Activated CD8-positive, alpha-beta T cell treated with anti-CD3 and anti-CD28 coated beads, Interleukin-2, amount 10 ng/mL, durations not matched to agents 7 days and 5 days (primary cell): ENCODE results near the gene OSM. TPM values are rescaled to one million over a fixed set of nuclear protein-coding genes. Genes with fewer than 3 reads are reported as not detected.

ENCODE experiments used
- ATAC-seq: fragments of 150-1000 bp; cut with Tn5 transposase; one replicate; pipeline ENCODE4 v1.10.0; 2021; ENCODE audit warnings: moderate library complexity
- CTCF ChIA-PET: fragments of 350-600 bp; sonication (Branson Sonifier 250); formaldehyde crosslinking; loops from one replicate; lab custom pipeline; 2021; ENCODE audit warnings: antibody characterized with exemption; lab: Charles Lee
- POLR2A ChIA-PET: fragments of 350-600 bp; sonication (Branson Sonifier 250); formaldehyde crosslinking; loops from one replicate; lab custom pipeline; 2021; ENCODE audit warnings: antibody characterized with exemption; lab: Charles Lee
- DNase-seq: peaks from one replicate; pipeline ENCODE4 v3.0.0-alpha.2; 2020
- H3K27ac Mint-ChIP-seq: one replicate; pipeline ENCODE4 v1.8.0; 2021; ENCODE audit warnings: mild to moderate bottlenecking, mixed read lengths
- H3K27me3 Mint-ChIP-seq: one replicate; pipeline ENCODE4 v1.8.0; 2021; ENCODE audit warnings: low read depth, mixed read lengths
- H3K36me3 Mint-ChIP-seq: one replicate; pipeline ENCODE4 v1.8.0; 2021; ENCODE audit warnings: low read depth, mixed read lengths
- H3K4me1 Mint-ChIP-seq: one replicate; pipeline ENCODE4 v1.8.0; 2021; ENCODE audit warnings: low read depth, mixed read lengths
- H3K4me3 Mint-ChIP-seq: one replicate; pipeline ENCODE4 v1.8.0; 2021; ENCODE audit warnings: mild to moderate bottlenecking, mixed read lengths
- H3K9me3 Mint-ChIP-seq: one replicate; pipeline ENCODE4 v1.8.0; 2022; ENCODE audit warnings: mixed read lengths; ENCODE audit not compliant: insufficient read depth
- total RNA-seq, 2 experiments: library from RNA; stranded (reverse); gene quantifications; one replicate each; pipeline ENCODE4 v1.2.3, GENCODE V29; 2021

The OSM gene
- total RNA-seq, 2 experiments from 2014 or later = 135 to 140 TPM

DNA sequence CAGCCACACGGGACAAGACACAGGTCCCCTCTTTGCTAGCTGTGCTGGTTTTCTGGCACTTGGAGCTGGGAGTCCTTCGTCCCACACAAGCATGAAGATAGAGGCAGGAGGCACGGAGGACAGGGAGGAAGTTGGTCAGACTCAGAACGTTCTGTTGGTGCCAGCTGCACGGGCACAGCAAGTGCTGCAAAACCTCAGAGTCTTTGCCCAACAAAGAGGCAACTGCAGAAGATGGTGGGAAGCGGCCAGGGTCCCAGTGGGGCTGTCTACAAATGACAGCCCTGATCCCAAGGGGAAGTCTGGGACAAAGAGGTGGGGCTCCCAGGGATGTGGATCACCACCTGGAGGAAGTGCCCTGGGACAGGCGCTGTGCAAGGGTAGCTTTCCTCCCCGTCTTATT lies 9.4 kb upstream of the OSM start:
- CTCF ChIA-PET = interaction anchor here (0.8 to 5.1 kb wide), 6 partner anchors 8 to 112 kb away, joined by 3 to 37 read pairs (median 4); partner anchors contain the start of gene CASTOR1
- Mint-ChIP-seq H3K4me3 (peak overlapping the region; percentile 6), H3K27ac (peak overlapping the region; percentile 36), H3K27me3 (peaks cover 1% of the 10 kb centered on the region), H3K9me3 (no peaks in the 10 kb centered on the region), H3K4me1 (peaks cover 69% of the 10 kb centered on the region), H3K36me3 (peaks cover 63% of the 10 kb centered on the region)
- POLR2A ChIA-PET = interaction anchor here (0.6 to 0.7 kb wide), 2 partner anchors 8 to 1153 kb away, joined by 3 read pairs; no protein-coding TSS in a partner anchor
- no peak for ATAC-seq
- no peak for DNase-seq

DNA sequence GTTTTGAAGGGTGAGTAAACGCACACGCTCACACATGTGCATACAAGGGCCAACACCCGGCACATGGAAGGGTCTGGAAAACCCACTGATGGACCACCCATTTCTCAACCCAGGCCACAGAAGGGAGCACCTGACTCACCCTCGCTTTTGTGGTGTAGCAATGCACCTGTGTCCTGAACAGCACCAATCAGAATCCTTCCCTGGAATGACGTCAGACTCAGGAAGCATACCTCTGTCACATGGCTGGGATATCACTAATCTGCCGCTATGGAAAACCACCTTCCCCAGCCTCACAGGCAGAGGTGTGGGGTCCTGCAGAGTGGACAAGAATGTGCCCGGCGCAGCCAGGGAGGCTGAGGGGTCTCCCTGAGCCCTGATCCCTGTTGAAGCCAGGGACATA lies 9.0 kb upstream of the OSM start:
- H3K27ac Mint-ChIP-seq = peak overlapping the region; percentile 36
- peak; percentile 20 for ATAC-seq

DNA sequence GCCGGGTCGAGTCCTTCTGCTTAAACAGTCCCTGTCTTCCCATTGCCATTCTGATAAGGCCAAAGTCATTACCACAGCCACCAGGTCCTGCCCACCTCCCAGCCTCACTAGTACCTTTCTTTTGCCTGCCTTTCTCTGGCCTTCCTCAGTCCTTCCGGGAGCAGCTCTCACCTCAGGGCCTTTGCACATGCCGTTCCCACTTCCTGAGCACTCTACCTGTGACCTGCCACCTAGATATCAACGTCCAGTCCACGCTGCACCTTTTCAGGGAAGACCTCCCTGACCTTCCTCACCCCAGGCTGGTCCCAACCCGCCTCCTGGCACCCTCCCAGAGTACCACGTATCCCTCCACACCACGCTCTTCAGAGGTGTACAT lies 7.8 kb upstream of the OSM start:
- ATAC-seq = no peak
- DNase-seq = no peak
- Mint-ChIP-seq H3K9me3 (no peaks in the 10 kb centered on the region), H3K36me3 (peaks cover 70% of the 10 kb centered on the region), H3K4me1 (peaks cover 70% of the 10 kb centered on the region), H3K27ac (peak overlapping the region; percentile 1), H3K4me3 (no peak overlapping the region), H3K27me3 (peaks cover 1% of the 10 kb centered on the region)
- POLR2A ChIA-PET = no interaction called here
- CTCF ChIA-PET = interaction anchor here (0.8 to 1.3 kb wide), 2 partner anchors 13 to 649 kb away, joined by 3 to 4 read pairs; no protein-coding TSS in a partner anchor

More for the DNA sequence above, 9.0 kb upstream of the OSM start:
- Mint-ChIP-seq H3K36me3 (peaks cover 66% of the 10 kb centered on the region), H3K4me3 (peak overlapping the region; percentile 6), H3K4me1 (peaks cover 71% of the 10 kb centered on the region), H3K9me3 (no peaks in the 10 kb centered on the region), H3K27me3 (peaks cover 1% of the 10 kb centered on the region)
- no peak for DNase-seq
- ChIA-PET POLR2A (interaction anchor here (0.6 to 0.7 kb wide), 2 partner anchors 8 to 1154 kb away, joined by 3 read pairs; no protein-coding TSS in a partner anchor), CTCF (interaction anchor here (1.4 to 5.1 kb wide), 5 partner anchors 11 to 112 kb away, joined by 3 to 37 read pairs (median 4); partner anchors contain the start of gene CASTOR1)

GRCh38 chr22:30273711-30274436 lies 7.2 kb upstream of the OSM start:
- Mint-ChIP-seq H3K36me3 (peaks cover 70% of the 10 kb centered on the region), H3K4me1 (peaks cover 70% of the 10 kb centered on the region), H3K27ac (peak overlapping the region; percentile 12), H3K4me3 (no peak overlapping the region), H3K9me3 (no peaks in the 10 kb centered on the region), H3K27me3 (peaks cover under 1% of the 10 kb centered on the region)
- no peak for ATAC-seq
- ChIA-PET POLR2A (no interaction called here), CTCF (interaction anchor here (1.3 kb wide), 1 partner anchor 648 kb away, joined by 3 read pairs; no protein-coding TSS in a partner anchor)
- DNase-seq = no peak

GRCh38 chr22:30272781-30273601 lies 6.3 kb upstream of the OSM start:
- DNase-seq = no peak
- H3K4me1 Mint-ChIP-seq = peaks cover 72% of the 10 kb centered on the region
- ChIA-PET CTCF (interaction anchor here (1.4 kb wide), 1 partner anchor 15 kb away, joined by 5 read pairs; no protein-coding TSS in a partner anchor), POLR2A (no interaction called here)
- H3K4me3 Mint-ChIP-seq = no peak overlapping the region
- H3K27me3 Mint-ChIP-seq = no peaks in the 10 kb centered on the region
- H3K27ac Mint-ChIP-seq = peak overlapping the region; percentile 18
- ATAC-seq = no peak
- no peaks in the 10 kb centered on the region for H3K9me3 Mint-ChIP-seq
- peaks cover 73% of the 10 kb centered on the region for H3K36me3 Mint-ChIP-seq

DNA sequence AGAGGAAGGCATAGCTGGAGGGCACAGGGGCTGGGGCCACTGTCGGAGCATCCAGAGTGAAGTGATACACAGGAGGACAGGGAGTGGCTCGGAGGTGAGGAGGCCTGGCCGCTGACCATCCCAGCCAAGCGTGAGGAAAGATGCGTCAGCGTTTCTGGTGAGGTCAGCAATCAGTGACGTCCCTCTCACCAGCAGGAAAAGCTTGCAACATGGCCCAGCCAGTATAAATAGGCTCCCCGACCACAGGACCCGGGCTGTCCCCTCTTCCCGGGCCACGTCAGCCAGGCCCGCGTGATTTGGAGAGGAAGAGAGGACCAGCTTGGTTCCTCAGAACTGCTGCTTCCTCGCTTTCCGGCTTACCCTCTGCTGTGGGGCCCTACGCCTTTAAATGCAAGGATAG lies 4.2 kb upstream of the OSM start:
- POLR2A ChIA-PET = interaction anchor here (1.2 kb wide), 1 partner anchor 13 kb away, joined by 4 read pairs; no protein-coding TSS in a partner anchor
- peaks cover 59% of the 10 kb centered on the region for H3K4me1 Mint-ChIP-seq

GRCh38 chr22:30268331-30268730 lies 1.7 kb upstream of the OSM start:
- Mint-ChIP-seq H3K36me3 (peaks cover 84% of the 10 kb centered on the region), H3K4me1 (peaks cover 49% of the 10 kb centered on the region), H3K9me3 (no peaks in the 10 kb centered on the region), H3K27me3 (no peaks in the 10 kb centered on the region), H3K27ac (peak overlapping the region; percentile 97), H3K4me3 (peak overlapping the region; percentile 96)
- ChIA-PET POLR2A (interaction anchor here (1.0 to 1.6 kb wide), 3 partner anchors 10 to 88 kb away, joined by 3 to 12 read pairs (median 4); no protein-coding TSS in a partner anchor), CTCF (interaction anchor here (0.8 to 2.3 kb wide), 10 partner anchors 9 to 160 kb away, joined by 3 to 25 read pairs (median 4); partner anchors contain the start of genes CASTOR1 and RNF215)
- DNase-seq = no peak
- ATAC-seq = no peak

More for the DNA sequence above, 4.2 kb upstream of the OSM start:
- no peak for ATAC-seq
- peaks cover 76% of the 10 kb centered on the region for H3K36me3 Mint-ChIP-seq
- no peaks in the 10 kb centered on the region for H3K27me3 Mint-ChIP-seq
- no peaks in the 10 kb centered on the region for H3K9me3 Mint-ChIP-seq
- peak overlapping the region; percentile 4 for H3K27ac Mint-ChIP-seq
- no peak overlapping the region for H3K4me3 Mint-ChIP-seq
- DNase-seq = no peak
- CTCF ChIA-PET = interaction anchor here (1.4 to 1.7 kb wide), 2 partner anchors 9 to 18 kb away, joined by 5 to 6 read pairs; no protein-coding TSS in a partner anchor

- H3K4me3 Mint-ChIP-seq = peak overlapping the region; percentile 96
- ChIA-PET CTCF (interaction anchor here (0.9 to 2.3 kb wide), 14 partner anchors 9 to 159 kb away, joined by 3 to 25 read pairs (median 4); partner anchors contain the start of genes CASTOR1, CCDC157, RNF215 and SF3A1), POLR2A (interaction anchor here (0.5 to 1.7 kb wide), 15 partner anchors 8 to 403 kb away, joined by 3 to 12 read pairs (median 3); partner anchors contain the start of genes CCDC157, SF3A1 and TBC1D10A)
- ATAC-seq (peak; percentile 17), DNase-seq (peak; percentile 86)
- peaks cover 49% of the 10 kb centered on the region for H3K4me1 Mint-ChIP-seq
- H3K27me3 Mint-ChIP-seq = no peaks in the 10 kb centered on the region
- H3K27ac Mint-ChIP-seq = peak overlapping the region; percentile 97
- peaks cover 85% of the 10 kb centered on the region for H3K36me3 Mint-ChIP-seq
- H3K9me3 Mint-ChIP-seq = no peaks in the 10 kb centered on the region
Observed at GRCh38 chr22:30267382-30268302, 991 bp upstream of the OSM start.

GRCh38 chr22:30265823-30266444 lies 717 bp downstream of the OSM start:
- ChIA-PET POLR2A (interaction anchor here (0.8 to 1.7 kb wide), 3 partner anchors 14 to 122 kb away, joined by 3 to 10 read pairs (median 4); partner anchors contain the start of gene RNF215), CTCF (interaction anchor here (3.4 kb wide), 1 partner anchor 22 kb away, joined by 60 read pairs; the partner anchor contains the start of gene CASTOR1)
- DNase-seq (peak; percentile 91), ATAC-seq (peak; percentile 70)
- Mint-ChIP-seq H3K27ac (peak overlapping the region; percentile 97), H3K27me3 (no peaks in the 10 kb centered on the region), H3K4me3 (peak overlapping the region; percentile 96), H3K36me3 (peaks cover 89% of the 10 kb centered on the region), H3K9me3 (no peaks in the 10 kb centered on the region), H3K4me1 (peaks cover 55% of the 10 kb centered on the region)
